NCI-H1105 (cell line): ENCODE results near the gene RBM7.

Experiments
- DNase-seq: peaks from one replicate; lab custom pipeline; 2025; lab: John Stamatoyannopoulos, UW

Gene RBM7

DNA sequence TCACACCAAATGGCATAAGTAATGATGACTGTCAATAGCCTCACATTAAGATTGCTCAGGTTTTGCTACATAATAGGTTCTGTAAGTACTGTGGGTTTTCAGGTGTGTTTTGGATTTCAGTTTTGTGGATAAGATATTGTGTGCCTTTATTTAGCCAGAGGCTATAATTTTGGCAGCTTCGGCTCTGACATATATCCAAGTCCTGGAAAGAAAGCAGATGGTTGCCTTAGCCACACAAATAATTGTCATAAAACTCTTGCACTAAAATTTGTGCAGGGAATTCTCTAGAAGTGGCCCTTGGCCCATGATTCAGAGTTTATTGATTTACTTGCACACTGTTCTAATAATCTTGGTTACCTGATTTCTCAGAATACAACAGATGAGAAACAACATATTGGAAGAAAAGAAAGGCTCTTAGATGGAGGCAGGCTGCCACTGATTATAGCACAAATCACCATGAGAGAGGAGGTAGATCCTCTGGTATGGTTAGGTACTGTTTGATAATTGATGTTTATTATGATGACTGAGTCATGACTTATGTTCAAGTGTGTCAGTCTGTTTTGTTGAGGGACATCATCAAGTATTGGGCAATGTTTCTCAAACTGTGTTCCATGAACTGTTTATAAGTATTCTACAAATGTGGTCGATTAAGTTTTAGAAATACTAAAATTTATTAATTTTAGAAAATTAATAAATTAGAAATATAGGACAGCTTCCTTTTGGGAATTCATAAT is 48.5 kb downstream of the RBM7 start:
- DNase-seq, result no peak

DNA sequence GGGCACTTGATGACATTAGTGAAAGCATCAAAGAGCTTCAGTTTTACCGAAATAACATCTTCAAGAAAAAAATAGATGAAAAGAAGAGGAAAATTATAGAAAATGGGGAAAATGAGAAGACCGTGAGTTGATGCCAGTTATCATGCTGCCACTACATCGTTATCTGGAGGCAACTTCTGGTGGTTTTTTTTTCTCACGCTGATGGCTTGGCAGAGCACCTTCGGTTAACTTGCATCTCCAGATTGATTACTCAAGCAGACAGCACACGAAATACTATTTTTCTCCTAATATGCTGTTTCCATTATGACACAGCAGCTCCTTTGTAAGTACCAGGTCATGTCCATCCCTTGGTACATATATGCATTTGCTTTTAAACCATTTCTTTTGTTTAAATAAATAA is 49.4 kb downstream of the RBM7 start:
- no peak for DNase-seq

DNA sequence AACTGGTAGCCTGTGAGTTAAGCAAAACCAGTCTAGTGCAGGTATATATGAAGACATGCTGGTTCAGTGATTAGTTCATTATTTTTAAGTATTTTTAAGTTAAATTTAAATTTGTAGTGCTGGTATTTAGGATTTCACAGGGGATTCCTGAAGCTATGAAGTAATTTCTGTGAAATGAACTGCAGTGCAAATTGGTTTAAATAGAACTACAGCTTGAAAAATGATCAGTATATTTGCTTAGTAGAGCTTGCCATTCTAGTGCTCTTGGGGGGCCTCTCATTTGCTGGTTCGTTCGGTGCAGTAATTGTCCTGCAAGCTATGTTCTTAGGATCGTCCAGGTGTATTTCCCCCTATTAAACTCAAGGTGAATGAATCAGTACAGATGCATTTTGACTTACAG is 51.9 kb downstream of the RBM7 start:
- no peak for DNase-seq
